ENCODE results near the gene GOLGA3.

GRCh38 chr12:132719141-132719953 lies 109.3 kb downstream of the GOLGA3 start:
- no peak for TF ChIP-seq CTCF (optimal IDR thresholded peaks at IDR 0.05 in 1 of 3, IDR thresholded peaks at IDR 0.05 in 1 of 3, conservative IDR thresholded peaks at IDR 0.05 in 1 of 3; ENCODE audit: extremely low read depth in 1 of 3, insufficient read depth in 2 of 3, low read length in 3 of 3)
- no peak for TF ChIP-seq EZH2 (IDR thresholded peaks at IDR 0.05; ENCODE audit: low read length)

Data from keratinocyte (primary cell).